A549 treated with CpdA at 1 μM for 4 hours (cell line): ENCODE results near the gene SPDYE5. TPM values are rescaled to one million over a fixed set of nuclear protein-coding genes. Genes with fewer than 3 reads are reported as not detected.

Source experiments
- total RNA-seq: library from RNA; stranded (reverse); fragments of 200-300 nt; extraction: Qiagen RNA extraction; gene quantifications from 5 replicates; pipeline ENCODE4 v1.2.3, GENCODE V29; 2022; ENCODE audit warnings: low read depth

The SPDYE5 gene, protein sequence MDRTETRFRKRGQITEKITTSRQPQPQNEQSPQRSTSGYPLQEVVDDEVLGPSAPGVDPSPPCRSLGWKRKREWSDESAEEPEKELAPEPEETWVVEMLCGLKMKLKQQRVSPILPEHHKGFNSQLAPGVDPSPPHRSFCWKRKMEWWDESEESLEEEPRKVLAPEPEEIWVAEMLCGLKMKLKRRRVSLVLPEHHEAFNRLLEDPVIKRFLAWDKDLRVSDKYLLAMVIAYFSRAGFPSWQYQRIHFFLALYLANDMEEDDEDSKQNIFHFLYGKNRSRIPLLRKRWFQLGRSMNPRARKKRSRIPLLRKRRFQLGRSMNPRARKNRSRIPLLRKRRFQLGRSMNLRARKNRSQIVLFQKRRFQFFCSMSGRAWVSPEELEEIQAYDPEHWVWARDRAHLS
- total RNA-seq: not detected in 5 replicates

DNA sequence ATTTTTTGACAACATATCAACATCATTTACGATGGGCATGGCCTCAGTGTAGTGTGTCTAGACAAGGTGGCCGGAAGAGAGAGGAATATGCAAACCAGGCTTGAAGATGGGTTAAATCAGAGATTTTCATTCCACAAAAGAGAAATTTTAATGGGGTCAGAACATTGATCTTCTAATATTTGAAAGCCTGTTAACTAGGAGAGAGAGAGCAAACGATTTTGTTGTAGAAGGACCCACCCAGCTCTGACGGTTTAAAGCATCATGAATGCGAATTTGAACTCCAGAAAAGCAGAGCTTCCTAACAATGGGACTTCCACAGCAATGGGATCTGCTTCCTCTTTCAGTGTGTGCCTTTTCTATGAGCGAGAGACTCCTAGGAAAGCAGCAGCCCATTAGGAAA, at the start of gene SPDYE5:
Gene SPDYE5, plus strand, starts transcription at position 301 of the 400 bp plus-strand sequence. CDS start 1,728 bp downstream, outside the sequence.

DNA sequence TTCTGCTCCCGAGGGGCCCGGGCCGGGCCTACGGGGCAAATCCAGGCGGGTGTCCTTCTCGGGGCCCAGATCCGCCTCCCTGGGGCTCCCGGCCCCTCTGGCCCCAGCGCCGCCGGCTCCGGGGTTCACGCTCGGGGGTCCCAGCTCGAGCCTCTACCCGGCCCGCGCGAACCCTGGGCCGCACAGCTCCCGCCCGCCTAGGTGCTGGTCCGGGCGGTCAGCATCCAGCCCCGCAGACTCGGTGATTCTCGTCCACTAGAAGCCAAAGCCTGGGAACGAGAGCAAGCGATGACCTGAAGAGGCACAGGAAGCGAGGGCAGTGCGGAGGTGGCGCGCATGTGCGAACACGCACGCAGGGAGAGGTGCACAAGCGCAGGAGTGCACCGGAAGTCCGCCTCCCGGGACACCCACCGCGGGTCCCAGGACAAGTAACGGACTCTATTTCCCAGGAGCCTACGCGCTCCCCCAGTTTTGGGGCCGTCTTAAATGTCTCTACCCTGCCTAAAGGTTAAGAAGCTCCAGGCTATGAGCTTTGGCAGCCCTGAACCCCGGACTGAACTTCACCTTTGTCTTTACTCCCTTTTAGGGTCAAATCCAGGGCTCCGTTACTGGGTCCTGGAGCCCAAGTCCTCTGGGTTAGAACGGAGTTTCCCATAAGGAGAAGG, 6.0 kb upstream of the SPDYE5 start, which contains the start of gene POM121C:
Gene POM121C, minus strand, starts transcription at position 321 of the 665 bp plus-strand sequence. CDS start 44,803 bp downstream, outside the sequence.

Other genes starting within 250 kb of the SPDYE5 start
- 1.3 to 2.6 TPM (median 1.9 TPM) in 5 replicates for gene TRIM73, start 96.7 kb upstream of the SPDYE5 start, total RNA-seq
- 33.7 to 40.5 TPM (median 38.0 TPM) in 5 replicates for gene POM121C, start 6.0 kb upstream of the SPDYE5 start, total RNA-seq
- 14.9 to 18.6 TPM (median 17.6 TPM) in 5 replicates for gene HIP1, start 246.6 kb downstream of the SPDYE5 start, total RNA-seq